K562 (cell line): Measurements from ENCODE around the gene BLOC1S3. TPM values are rescaled to one million over a fixed set of nuclear protein-coding genes. Genes with fewer than 3 reads are reported as not detected.

Experiments
- ATAC-seq: fragments of 200-7000 bp; cut with Tn5 transposase; 3 replicates; pipeline ENCODE4 v1.9.1; 2020; ENCODE audit warnings: moderate library complexity
- BruUV-seq: library from RNA; stranded (reverse); fragments of 400-500 nt; replicated peaks from 2 replicates; lab custom pipeline; 2021; lab: Mats Ljungman, UMichigan
- CTCF ChIA-PET: fragments of 300-600 bp; formaldehyde crosslinking; extraction: SDS; loops from one replicate; lab custom pipeline; 2021; ENCODE audit warnings: low intra/inter-chr PET ratio; lab: Yijun Ruan, JAX
- POLR2A ChIA-PET: fragments of 300-600, 350-650 bp; sonication (Branson Sonifier 250); formaldehyde crosslinking; extraction: SDS; loops from one replicate; lab custom pipeline; 2021; ENCODE audit warnings: antibody characterized with exemption, inconsistent platforms; lab: Yijun Ruan, JAX
- DNase-seq, 4 experiments: peaks; one replicate each; pipeline versions ENCODE4 v3.0.0 to v3.0.0-alpha.2; 2011 to 2018; ENCODE audit warnings: low spot score in 3 of 4, mixed read lengths in 3 of 4; ENCODE audit errors: extremely low read depth in 1 of 4
- FAIRE-seq: peaks from 2 replicates; lab custom pipeline; 2011; peaks lifted over from hg19 to GRCh38; lab: Jason Lieb, UNC
- H2AFZ ChIP-seq: 2 replicates; pipeline ENCODE4 v1.6.0; 2011; ENCODE audit warnings: low read depth, low read length, control low read depth, inconsistent platforms
- H3K27ac ChIP-seq: fragments of 200-600 bp; 3 replicates; pipeline ENCODE4 v1.8.0; 2011; ENCODE audit warnings: low read depth, mild to moderate bottlenecking, control low read depth, inconsistent platforms, low read length, moderate library complexity, mixed read lengths; ENCODE audit errors: extremely low read depth
- H3K27me3 ChIP-seq, 2 experiments: fragments of 300-600 bp in 1 of 2; 2 replicates in 1 of 2; 3 replicates in 1 of 2; pipeline versions ENCODE4 v1.6.0 to v1.8.0; 2011; ENCODE audit warnings: inconsistent platforms in 2 of 2, low read length in 2 of 2, mild to moderate bottlenecking in 1 of 2, mixed read lengths in 1 of 2, moderate library complexity in 1 of 2; ENCODE audit not compliant: control insufficient read depth in 2 of 2, insufficient read depth in 2 of 2
- H3K36me3 ChIP-seq: fragments of 300-600 bp; 3 replicates; pipeline ENCODE4 v1.8.0; 2011; ENCODE audit warnings: mild to moderate bottlenecking, low read length, inconsistent platforms; ENCODE audit not compliant: control insufficient read depth, insufficient read depth
- H3K4me1 ChIP-seq, 2 experiments: fragments of 200-600 bp in 1 of 2; replicated peaks in 1 of 2; 2 replicates in 1 of 2; 3 replicates in 1 of 2; pipeline versions ENCODE4 v1.5.1 to v1.8.0; 2011; ENCODE audit warnings: inconsistent platforms in 2 of 2, low read length in 2 of 2, mild to moderate bottlenecking in 1 of 2, mixed read lengths in 1 of 2, moderate library complexity in 1 of 2; ENCODE audit not compliant: control insufficient read depth in 2 of 2, insufficient read depth in 2 of 2
- H3K4me2 ChIP-seq: 2 replicates; pipeline ENCODE4 v1.6.1; 2011; ENCODE audit warnings: low read length, control low read depth, inconsistent platforms, mixed read lengths; ENCODE audit not compliant: insufficient read depth
- H3K4me3 ChIP-seq: fragments of 200-600 bp; sonication (generic), shearing (Covaris generic); 2 replicates; pipeline ENCODE4 v1.5.1; 2016; ENCODE audit warnings: control low read depth, inconsistent platforms
- H3K79me2 ChIP-seq: fragments of 200-600 bp; 3 replicates; pipeline ENCODE4 v1.8.0; 2011; ENCODE audit warnings: low read length, inconsistent platforms; ENCODE audit not compliant: control insufficient read depth, insufficient read depth
- H3K9ac ChIP-seq, 2 experiments: 2 replicates each; pipeline versions ENCODE4 v1.6.0 to v1.6.1; 2011; ENCODE audit warnings: low read depth in 2 of 2, low read length in 2 of 2, control low read depth in 1 of 2, inconsistent platforms in 1 of 2, mild to moderate bottlenecking in 1 of 2, mixed read lengths in 1 of 2; ENCODE audit not compliant: insufficient read depth in 1 of 2
- H3K9me1 ChIP-seq: one replicate; pipeline ENCODE4 v1.6.0; 2011; ENCODE audit warnings: inconsistent platforms, mild to moderate bottlenecking, low read length, moderate library complexity; ENCODE audit not compliant: control insufficient read depth, insufficient read depth
- H3K9me3 ChIP-seq: replicated peaks from 2 replicates; pipeline ENCODE4 v1.5.1; 2011; ENCODE audit warnings: low read depth, low read length, inconsistent platforms; ENCODE audit not compliant: control insufficient read depth, insufficient read depth
- H4K20me1 ChIP-seq: replicated peaks from 2 replicates; pipeline ENCODE4 v1.6.1; 2011; ENCODE audit warnings: low read length, inconsistent platforms, mixed read lengths; ENCODE audit not compliant: control insufficient read depth, insufficient read depth
- ARID2 ChIP-seq: fragments of 450-650 bp; IDR thresholded peaks from 2 replicates; pipeline ENCODE4 v1.6.1; 2017; ENCODE audit warnings: antibody characterized with exemption, mild to moderate bottlenecking
- HIVEP1 ChIP-seq: fragments of 250-450 bp; sonication (Bioruptor Pico); IDR thresholded peaks from 2 replicates; pipeline ENCODE4 v1.4.0; 2020; ENCODE audit warnings: mild to moderate bottlenecking
- POLR2G ChIP-seq: fragments of 200-400 bp; formaldehyde crosslinking; IDR thresholded peaks from 2 replicates; pipeline ENCODE4 v1.6.1; 2017; ENCODE audit warnings: low read depth, mild to moderate bottlenecking, antibody characterized with exemption, low read length, moderate library complexity
- ZBTB33 ChIP-seq: sonication (generic); formaldehyde crosslinking; IDR thresholded peaks from 2 replicates; pipeline ENCODE4 v1.8.1; 2023; ENCODE audit warnings: mild to moderate bottlenecking, missing genetic modification reagents
- ZNF239 ChIP-seq: fragments of 250-450 bp; sonication (Bioruptor Pico); IDR thresholded peaks from 2 replicates; pipeline ENCODE4 v1.4.0; 2020; ENCODE audit warnings: mild to moderate bottlenecking
- ZNF511 ChIP-seq: sonication (generic); formaldehyde crosslinking; IDR thresholded peaks from 2 replicates; pipeline ENCODE4 v1.8.0; 2022; ENCODE audit warnings: mild to moderate bottlenecking, missing genetic modification reagents
- WGBS: fragments of 100-300 bp; shearing (Covaris generic); methylation state at CpG from one replicate; pipeline ENCODE4 v1.1.6; 2016; ENCODE audit warnings: low coverage, mixed read lengths; ENCODE audit not compliant: insufficient coverage; ENCODE audit errors: missing lambda C conversion rate; 5-methylcytosine and 5-hydroxymethylcytosine counted together
- in situ Hi-C: fragments of 300-500 bp; cut with MboI; formaldehyde crosslinking; loops from 4 replicates; pipeline ENCODE4 v1.15.0; 2018; ENCODE audit warnings: inconsistent platforms, mixed read lengths
- intact Hi-C: fragments of 100-400 bp; cut with micrococcal nuclease; formaldehyde crosslinking; loops from 2 replicates; pipeline ENCODE4 v1.14.2; 2022
- polyA plus RNA-seq, 8 experiments: library from polyadenylated mRNA; depleted of rRNA in 4 of 8; stranded (reverse) in 5 of 8; unstranded in 3 of 8; fragments of >200 nt; fragmentation: Nextera tagmentation in 2 of 8; fragmentation: Illumina TruSeq in 1 of 8; extraction: Ambion mirVana in 2 of 8; extraction: Trizol in 1 of 8; gene quantifications; 2 replicates each; pipeline versions ENCODE4 v1.2.1 to v1.2.3, GENCODE V29; 2011 to 2014; ENCODE audit warnings: inconsistent platforms in 1 of 8, missing spikeins in 1 of 8
- total RNA-seq, 7 experiments: library from RNA; depleted of rRNA in 6 of 7; stranded (reverse); fragments of >200 nt in 6 of 7; fragmentation: Illumina TruSeq in 2 of 7; extraction: Trizol in 2 of 7; gene quantifications; 2 replicates each; pipeline versions ENCODE4 v1.2.1 to v1.2.3, GENCODE V29; 2011 to 2021; ENCODE audit warnings: low replicate concordance in 1 of 7

The BLOC1S3 gene
- total and polyA plus RNA-seq, 9 of the 15 experiments (the other 6 are each of a cell fraction or from before 2014, with no cell fraction given) = 3.9 to 20.2 (median 10.4) TPM

GRCh38 chr19:45215391-45216191 is 37.0 kb downstream of the BLOC1S3 start:
- POLR2A ChIA-PET = no interaction called here
- 79% methylated on average over 28 of the region's 35 CpGs for WGBS
- DNase-seq = peak in 1 of 4 experiments; percentile 4
- peaks cover 11 to 32% of the 10 kb centered on the region in 2 experiments; a peak in 4 of 5 replicates for H3K4me1 ChIP-seq
- H3K79me2 ChIP-seq = no peaks in the 10 kb centered on the region
- H3K9ac ChIP-seq = peak overlapping the region in 1 of 2 experiments; percentile 21; a peak in 1 of 4 replicates
- no peak overlapping the region for H2AFZ ChIP-seq
- TF ChIP-seq ZNF239 (CRISPR knock-in tag) (no peak), HIVEP1 (CRISPR knock-in tag) (no peak), ARID2 (no peak), POLR2G (0 out of 2 replicates have a peak, but pooled peaks have one; percentile 14), ZNF511 (CRISPR knock-in tag) (no peak), ZBTB33 (peak; percentile 55; the same call in 1 of the 2 replicates)
- in situ Hi-C loops (no loop called here), intact Hi-C loops (no loop called here)
- BruUV-seq = no TSS peak
- no peak overlapping the region for H3K4me2 ChIP-seq
- no peak overlapping the region for H3K27ac ChIP-seq
- H3K4me3 ChIP-seq = no peak overlapping the region
- FAIRE-seq = peak; percentile 11
- CTCF ChIA-PET = no interaction called here
- no peaks in the 10 kb centered on the region for H4K20me1 ChIP-seq
- H3K9me1 ChIP-seq = no peaks in the 10 kb centered on the region
- H3K27me3 ChIP-seq = no peaks in the 10 kb centered on the region
- no peaks in the 10 kb centered on the region for H3K9me3 ChIP-seq
- ATAC-seq = no peak
- no peaks in the 10 kb centered on the region; the same call in 2 of the 3 replicates for H3K36me3 ChIP-seq
